ENCODE results near the gene NUB1.

The NUB1 gene

DNA sequence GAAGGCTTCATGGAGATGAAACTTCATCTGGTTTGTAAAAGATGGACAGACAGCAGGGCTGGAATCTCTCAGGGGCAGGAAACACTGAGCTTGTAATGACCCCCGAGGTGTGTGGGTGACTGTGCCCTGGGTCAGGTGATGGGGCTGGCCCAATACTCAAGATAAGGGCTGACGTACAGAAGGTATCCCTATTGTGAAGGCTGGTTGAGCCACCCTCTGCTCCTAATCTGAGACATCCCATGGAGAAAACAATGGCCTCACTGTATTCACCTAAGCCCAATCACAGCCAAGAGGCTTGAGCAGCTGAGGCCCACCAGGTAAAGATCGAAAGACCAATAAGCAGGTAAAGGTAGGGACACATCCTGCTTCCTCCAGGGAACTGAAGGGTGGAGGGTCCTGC lies 34.8 kb upstream of the NUB1 start:
- no peaks in the 10 kb centered on the region for H3K36me3 ChIP-seq
- no peak overlapping the region for H3K27ac ChIP-seq
- intact Hi-C loops (cut with DNase I; ENCODE audit: low total_unique reads) = loop anchor here (5.0 kb wide), 1 partner anchor 140 kb away; no protein-coding TSS in a partner anchor
- peaks cover 0 to 10% (median 6%) of the 10 kb centered on the region in 4 donors for H3K4me1 ChIP-seq
- TF ChIP-seq, protein P1, sequence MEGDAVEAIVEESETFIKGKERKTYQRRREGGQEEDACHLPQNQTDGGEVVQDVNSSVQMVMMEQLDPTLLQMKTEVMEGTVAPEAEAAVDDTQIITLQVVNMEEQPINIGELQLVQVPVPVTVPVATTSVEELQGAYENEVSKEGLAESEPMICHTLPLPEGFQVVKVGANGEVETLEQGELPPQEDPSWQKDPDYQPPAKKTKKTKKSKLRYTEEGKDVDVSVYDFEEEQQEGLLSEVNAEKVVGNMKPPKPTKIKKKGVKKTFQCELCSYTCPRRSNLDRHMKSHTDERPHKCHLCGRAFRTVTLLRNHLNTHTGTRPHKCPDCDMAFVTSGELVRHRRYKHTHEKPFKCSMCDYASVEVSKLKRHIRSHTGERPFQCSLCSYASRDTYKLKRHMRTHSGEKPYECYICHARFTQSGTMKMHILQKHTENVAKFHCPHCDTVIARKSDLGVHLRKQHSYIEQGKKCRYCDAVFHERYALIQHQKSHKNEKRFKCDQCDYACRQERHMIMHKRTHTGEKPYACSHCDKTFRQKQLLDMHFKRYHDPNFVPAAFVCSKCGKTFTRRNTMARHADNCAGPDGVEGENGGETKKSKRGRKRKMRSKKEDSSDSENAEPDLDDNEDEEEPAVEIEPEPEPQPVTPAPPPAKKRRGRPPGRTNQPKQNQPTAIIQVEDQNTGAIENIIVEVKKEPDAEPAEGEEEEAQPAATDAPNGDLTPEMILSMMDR (IDR thresholded peaks at IDR 0.05) = no peak
- peaks cover 0 to 54% of the 10 kb centered on the region in 2 donors for H3K27me3 ChIP-seq
- DNase-seq = no peak
- no peak overlapping the region for H3K4me3 ChIP-seq
- H3K9me3 ChIP-seq = peaks cover 0 to 3% (median 0%) of the 10 kb centered on the region in 3 donors

GRCh38 chr7:151307536-151307935 lies 34.1 kb upstream of the NUB1 start:
- Histone ChIP-seq H3K27ac (no peak overlapping the region), H3K9me3 (peaks cover 0 to 3% (median 0%) of the 10 kb centered on the region in 3 donors), H3K27me3 (peaks cover 0 to 47% of the 10 kb centered on the region in 2 donors), H3K36me3 (no peaks in the 10 kb centered on the region), H3K4me3 (no peak overlapping the region), H3K4me1 (peaks cover 0 to 10% (median 6%) of the 10 kb centered on the region in 4 donors)
- intact Hi-C loops (cut with DNase I; ENCODE audit: low total_unique reads) = loop anchor here (5.0 kb wide), 1 partner anchor 140 kb away; no protein-coding TSS in a partner anchor
- no peak for DNase-seq
- TF ChIP-seq, protein P1 (IDR thresholded peaks at IDR 0.05) = no peak

GRCh38 chr7:151308256-151308655 lies 33.4 kb upstream of the NUB1 start:
- H3K4me3 ChIP-seq = no peak overlapping the region
- H3K4me1 ChIP-seq = peaks cover 0 to 7% (median 5%) of the 10 kb centered on the region in 4 donors
- peaks cover 0 to 40% of the 10 kb centered on the region in 2 donors for H3K27me3 ChIP-seq
- TF ChIP-seq, protein P1 (IDR thresholded peaks at IDR 0.05) = no peak
- DNase-seq = no peak
- H3K36me3 ChIP-seq = no peaks in the 10 kb centered on the region
- H3K27ac ChIP-seq = no peak overlapping the region
- peaks cover 0 to 3% (median 0%) of the 10 kb centered on the region in 3 donors for H3K9me3 ChIP-seq
- intact Hi-C loops (cut with DNase I; ENCODE audit: low total_unique reads) = loop anchor here (5.0 kb wide), 1 partner anchor 139 kb away; no protein-coding TSS in a partner anchor

DNA sequence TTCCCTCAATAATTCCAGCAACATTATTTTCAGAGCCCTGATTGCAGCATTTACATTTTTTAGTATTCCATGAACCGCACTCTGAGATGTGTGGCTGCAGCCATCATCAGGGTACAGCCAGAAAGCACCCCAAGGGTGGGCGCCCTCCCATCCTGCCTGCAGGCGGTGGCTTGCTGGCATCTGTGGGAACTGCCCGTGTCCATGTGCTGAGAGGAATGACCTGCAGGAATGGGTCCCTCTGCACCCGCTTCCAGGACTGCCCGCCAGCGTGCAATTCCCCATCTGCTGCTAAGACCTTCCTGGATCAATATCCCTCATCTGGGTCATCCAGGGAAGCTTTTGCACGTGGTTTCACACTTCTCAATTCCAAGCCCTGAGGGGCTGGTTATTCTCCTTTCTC lies 32.8 kb upstream of the NUB1 start:
- no peak for DNase-seq
- Histone ChIP-seq H3K4me1 (peaks cover 0 to 4% (median 2%) of the 10 kb centered on the region in 4 donors), H3K27ac (no peak overlapping the region), H3K4me3 (no peak overlapping the region), H3K27me3 (peaks cover 0 to 36% of the 10 kb centered on the region in 2 donors), H3K36me3 (no peaks in the 10 kb centered on the region), H3K9me3 (peaks cover 0 to 3% (median 0%) of the 10 kb centered on the region in 3 donors)
- intact Hi-C loops (cut with DNase I; ENCODE audit: low total_unique reads) = loop anchor here (5.0 kb wide), 1 partner anchor 139 kb away; no protein-coding TSS in a partner anchor
- TF ChIP-seq, protein P1 (IDR thresholded peaks at IDR 0.05) = no peak

GRCh38 chr7:151309311-151309710 lies 32.3 kb upstream of the NUB1 start:
- TF ChIP-seq, protein P1 (IDR thresholded peaks at IDR 0.05) = no peak
- DNase-seq = no peak
- Histone ChIP-seq H3K4me1 (peaks cover 0 to 8% (median 6%) of the 10 kb centered on the region in 4 donors), H3K27me3 (peaks cover 0 to 31% of the 10 kb centered on the region in 2 donors), H3K36me3 (no peaks in the 10 kb centered on the region), H3K9me3 (peaks cover 0 to 3% (median 0%) of the 10 kb centered on the region in 3 donors), H3K27ac (no peak overlapping the region), H3K4me3 (no peak overlapping the region)
- intact Hi-C loops (cut with DNase I; ENCODE audit: low total_unique reads) = loop anchor here (5.0 kb wide), 1 partner anchor 138 kb away; no protein-coding TSS in a partner anchor

Measured in tibial artery (tissue), 4 donors.